A673 (cell line): Measurements from ENCODE around the gene PEX14. TPM values are rescaled to one million over a fixed set of nuclear protein-coding genes. Genes with fewer than 3 reads are reported as not detected.

ENCODE experiments used
- BruUV-seq: library from RNA; stranded (reverse); fragments of 400-500 nt; replicated peaks from 2 replicates; lab custom pipeline; 2021; lab: Mats Ljungman, UMichigan
- CTCF ChIA-PET: fragments of 300-600 bp; sonication (Branson Sonifier 250); formaldehyde crosslinking; loops from one replicate; lab custom pipeline; 2022; ENCODE audit warnings: antibody characterized with exemption; lab: Charles Lee
- POLR2A ChIA-PET: fragments of 300-600 bp; sonication (Branson Sonifier 250); formaldehyde crosslinking; loops from one replicate; lab custom pipeline; 2022; ENCODE audit warnings: antibody characterized with exemption; ENCODE audit not compliant: low non-redundant PET; lab: Charles Lee
- DNase-seq: peaks from one replicate; pipeline ENCODE4 v3.0.0-alpha.2; 2015; ENCODE audit warnings: low spot score
- H3K27ac ChIP-seq: fragments of 200-600 bp; sonication (generic); 2 replicates; pipeline ENCODE4 v1.5.1; 2016; ENCODE audit warnings: mixed run types, low read depth, mild to moderate bottlenecking, mixed read lengths, antibody characterized with exemption, low read length; ENCODE audit not compliant: poor library complexity, severe bottlenecking
- H3K27me3 ChIP-seq: fragments of 200-600 bp; sonication (generic); replicated peaks from 2 replicates; pipeline ENCODE4 v1.6.1; 2017; ENCODE audit warnings: mixed run types, low read depth, mild to moderate bottlenecking, mixed read lengths, antibody characterized with exemption, low read length; ENCODE audit not compliant: insufficient read depth, poor library complexity
- H3K36me3 ChIP-seq: fragments of 200-600 bp; sonication (generic); 2 replicates; pipeline ENCODE4 v1.6.1; 2016; ENCODE audit warnings: mixed run types, mild to moderate bottlenecking, mixed read lengths, antibody characterized with exemption, low read length; ENCODE audit not compliant: insufficient read depth, poor library complexity, severe bottlenecking
- H3K4me1 ChIP-seq: fragments of 200-600 bp; sonication (generic); 2 replicates; pipeline ENCODE4 v1.6.1; 2017; ENCODE audit warnings: mixed run types, mild to moderate bottlenecking, mixed read lengths, antibody characterized with exemption, low read length; ENCODE audit not compliant: insufficient read depth, poor library complexity, severe bottlenecking
- H3K4me3 ChIP-seq: fragments of 200-600 bp; sonication (generic); 2 replicates; pipeline ENCODE4 v1.5.1; 2016; ENCODE audit warnings: low read depth, mixed run types, mild to moderate bottlenecking, mixed read lengths, low read length; ENCODE audit not compliant: poor library complexity, severe bottlenecking
- H3K9me3 ChIP-seq: fragments of 200-600 bp; sonication (generic); 2 replicates; pipeline ENCODE4 v1.6.1; 2016; ENCODE audit warnings: mixed run types, low read depth, mild to moderate bottlenecking, mixed read lengths, antibody characterized with exemption, low read length; ENCODE audit not compliant: poor library complexity, severe bottlenecking
- CTCF ChIP-seq: fragments of 300-800, 200-600 bp; sonication (generic); conservative IDR thresholded peaks from 2 replicates; pipeline ENCODE4 v1.5.1; 2017; ENCODE audit warnings: low read depth, mild to moderate bottlenecking, antibody characterized with exemption, low read length, moderate library complexity, mixed read lengths
- EZH2 ChIP-seq: fragments of 200-600 bp; sonication (generic); IDR thresholded peaks from 2 replicates; pipeline ENCODE4 v1.6.1; 2017; ENCODE audit warnings: borderline replicate concordance, low read depth, mild to moderate bottlenecking, mixed read lengths, antibody characterized with exemption, low read length; ENCODE audit not compliant: poor library complexity, severe bottlenecking
- intact Hi-C: fragments of 100-400 bp; cut with micrococcal nuclease; formaldehyde crosslinking; loops from one replicate; pipeline ENCODE4 v1.10.0; 2022; ENCODE audit not compliant: unreplicated experiment
- total RNA-seq: library from RNA; stranded (reverse); gene quantifications from 2 replicates; pipeline ENCODE4 v1.2.3, GENCODE V29; 2021

PEX14 gene
- total RNA-seq, 1 experiment from 2014 or later: 26.8 TPM

- POLR2A ChIA-PET: no interaction called here
- H3K27ac ChIP-seq: no peak overlapping the region
- peaks cover 11% of the 10 kb centered on the region for H3K4me1 ChIP-seq
- intact Hi-C loops: no loop called here
- DNase-seq: no peak
- CTCF ChIA-PET: no interaction called here
- TF ChIP-seq EZH2: no peak
- TF ChIP-seq CTCF: no peak
- BruUV-seq: no TSS peak
- no peaks in the 10 kb centered on the region for H3K27me3 ChIP-seq
- no peaks in the 10 kb centered on the region for H3K36me3 ChIP-seq
- H3K9me3 ChIP-seq: no peaks in the 10 kb centered on the region
- no peak overlapping the region for H3K4me3 ChIP-seq
These were observed 155.2 kb downstream of the PEX14 start for GRCh38 chr1:10629816-10630571.

- Histone ChIP-seq H3K4me1 (peaks cover 18% of the 10 kb centered on the region), H3K36me3 (no peaks in the 10 kb centered on the region), H3K9me3 (no peaks in the 10 kb centered on the region), H3K4me3 (no peak overlapping the region), H3K27ac (no peak overlapping the region), H3K27me3 (no peaks in the 10 kb centered on the region)
- BruUV-seq: no TSS peak
- intact Hi-C loops: no loop called here
- CTCF ChIA-PET: no interaction called here
- TF ChIP-seq CTCF (no peak), EZH2 (no peak)
- DNase-seq: no peak
- POLR2A ChIA-PET: no interaction called here
These were observed 155.9 kb downstream of the PEX14 start for GRCh38 chr1:10630661-10631120.

DNA sequence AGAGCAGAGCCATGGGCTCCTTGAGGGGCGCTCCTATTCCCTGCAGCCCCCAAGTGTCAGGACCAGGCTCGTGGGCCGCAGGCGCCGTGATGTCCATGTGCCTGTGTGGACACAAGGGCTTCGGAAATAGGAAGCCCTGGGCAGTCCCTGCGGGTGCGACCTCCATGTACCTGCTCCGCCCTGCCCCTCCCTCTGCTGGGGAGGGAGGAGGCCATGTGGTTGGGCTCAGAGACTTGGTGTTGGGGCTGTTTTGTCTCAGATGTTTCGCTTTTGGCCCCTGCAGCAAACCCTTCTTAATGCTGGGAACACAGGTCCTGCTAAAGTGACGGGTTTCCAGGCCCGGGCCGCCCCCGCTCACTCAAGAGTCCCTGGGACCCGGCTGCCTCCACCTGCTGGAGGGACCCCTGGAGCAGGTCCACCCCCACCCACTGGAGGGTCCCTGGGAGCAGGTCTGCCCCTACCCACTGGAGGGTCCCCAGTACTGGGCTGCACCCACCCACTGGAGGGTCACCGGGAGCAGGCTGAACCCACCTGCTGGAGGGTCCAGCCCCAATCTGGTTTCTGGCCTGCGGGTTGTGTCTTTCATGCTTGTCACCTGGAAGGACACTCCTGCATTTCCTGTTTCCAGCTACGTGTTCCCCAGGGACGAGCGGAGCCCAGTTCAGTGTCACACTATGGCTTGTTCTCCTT, 156.5 kb downstream of the PEX14 start:
- intact Hi-C loops: no loop called here
- H3K27ac ChIP-seq: no peak overlapping the region
- no peak for TF ChIP-seq EZH2
- no peak for TF ChIP-seq CTCF
- no peak overlapping the region for H3K4me3 ChIP-seq
- H3K9me3 ChIP-seq: no peaks in the 10 kb centered on the region
- H3K36me3 ChIP-seq: no peaks in the 10 kb centered on the region
- POLR2A ChIA-PET: no interaction called here
- CTCF ChIA-PET: no interaction called here
- no peak for DNase-seq
- H3K27me3 ChIP-seq: no peaks in the 10 kb centered on the region
- BruUV-seq: no TSS peak
- peaks cover 24% of the 10 kb centered on the region for H3K4me1 ChIP-seq
